COLO668 (cell line): ENCODE data around the gene ST14.
"Not testable (repeated sequence)": the region's sequence is repeated elsewhere in the genome, so short reads cannot be mapped to it uniquely, and the experiment has no call there.

Experiments used
- DNase-seq: peaks from one replicate; lab custom pipeline; 2025; ENCODE audit not compliant: unreplicated experiment; lab: John Stamatoyannopoulos, UW

The ST14 gene

DNA sequence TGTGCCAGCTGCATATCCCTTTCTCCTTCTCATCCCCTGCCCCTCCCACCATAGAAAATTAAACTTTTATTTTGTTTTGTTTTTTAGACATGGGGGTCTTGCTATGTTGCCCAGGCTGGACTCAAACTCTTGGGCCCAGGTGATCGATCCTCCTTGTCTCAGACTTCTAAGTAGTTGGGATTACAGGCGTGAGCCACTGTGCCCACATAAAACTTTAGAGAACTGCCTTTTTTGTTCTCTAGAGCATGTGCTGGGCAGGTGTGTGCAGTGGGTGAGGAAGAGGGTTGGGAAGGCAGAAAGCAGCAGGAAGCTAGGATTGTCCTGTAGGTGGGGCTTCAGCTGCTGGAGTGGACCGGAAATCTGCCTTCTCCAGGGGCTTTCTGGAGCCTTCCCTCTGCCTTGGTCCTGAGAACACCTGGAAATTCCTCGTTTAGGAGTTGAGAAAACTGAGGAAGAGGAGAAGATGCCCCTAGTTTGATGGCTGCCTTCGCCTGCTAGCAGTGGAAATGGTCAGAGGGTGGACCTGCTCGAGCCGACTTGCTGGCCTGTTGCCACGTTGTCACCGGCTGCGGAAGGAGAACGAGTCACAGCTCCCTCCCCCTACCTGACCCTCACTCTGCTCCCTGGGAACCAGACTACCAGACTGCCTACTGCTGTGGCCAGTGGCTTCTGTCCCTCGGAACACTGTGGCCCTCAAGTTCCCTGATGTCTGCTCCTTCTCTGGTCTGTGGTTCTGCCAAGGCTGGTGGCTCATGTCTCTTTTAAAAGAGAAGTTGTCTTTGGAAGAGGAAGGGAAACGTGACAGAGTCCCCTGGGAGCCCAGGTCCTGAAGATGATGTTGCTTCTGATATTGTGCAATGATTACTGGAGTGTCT lies 4.0 kb downstream of the ST14 start:
- DNase-seq: peak; percentile 65

DNA sequence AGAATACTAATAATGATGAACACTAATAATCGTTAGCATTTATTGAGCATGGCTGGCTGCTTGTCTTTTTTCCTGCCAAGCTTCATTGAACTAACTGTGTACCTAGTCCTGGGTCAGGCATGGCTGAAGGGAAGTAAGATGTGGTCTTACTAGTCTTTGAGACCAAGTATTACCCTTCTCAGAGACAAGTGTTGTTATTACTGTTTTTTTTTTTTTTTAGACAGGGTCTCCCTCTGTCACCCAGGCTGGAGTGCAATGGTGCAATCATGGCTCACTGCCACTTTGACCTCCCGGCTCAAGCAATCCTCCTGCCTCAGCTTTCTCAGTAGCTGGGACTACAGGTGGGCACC lies 4.6 kb downstream of the ST14 start:
- DNase-seq: no peak

DNA sequence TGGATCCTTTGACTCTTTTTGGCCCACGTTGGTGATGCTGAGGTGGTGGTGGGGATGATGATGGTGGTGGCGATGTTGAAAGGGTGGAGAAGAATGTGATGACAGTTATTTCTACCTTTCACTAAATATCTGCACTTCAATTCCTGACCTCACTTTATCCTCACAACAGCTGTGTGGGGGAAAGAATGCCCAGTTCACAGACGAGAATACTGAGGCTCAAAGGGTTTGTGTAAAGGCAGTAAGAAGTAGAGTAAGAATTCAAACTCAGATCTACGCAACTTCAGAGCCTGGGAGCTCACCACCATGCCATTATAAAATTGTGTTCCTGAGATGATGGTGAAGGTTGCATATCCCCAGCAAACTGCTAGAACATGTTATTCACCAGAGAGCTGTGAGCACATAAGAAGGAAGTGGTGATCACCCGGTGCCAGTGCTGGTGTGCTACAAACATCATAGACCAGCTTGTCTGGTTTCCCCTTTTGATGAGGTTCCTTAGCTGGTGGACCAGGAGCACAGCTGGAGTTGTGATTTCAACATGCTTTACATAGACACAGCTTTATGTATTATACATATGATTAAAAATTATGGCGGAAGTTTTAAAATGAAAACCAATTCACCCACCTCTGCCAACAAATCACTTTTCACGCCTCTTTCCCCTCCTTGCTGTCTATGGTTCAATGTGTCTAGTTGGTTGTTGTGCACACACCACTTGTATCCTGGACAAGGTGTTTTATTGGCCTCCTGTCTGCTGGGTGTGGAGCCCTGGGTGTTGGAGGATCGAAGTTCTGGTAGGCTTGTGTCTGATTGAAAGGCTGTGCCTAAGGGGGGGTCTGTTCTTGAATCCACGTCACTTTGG lies 6.2 kb downstream of the ST14 start:
- no peak for DNase-seq

DNA sequence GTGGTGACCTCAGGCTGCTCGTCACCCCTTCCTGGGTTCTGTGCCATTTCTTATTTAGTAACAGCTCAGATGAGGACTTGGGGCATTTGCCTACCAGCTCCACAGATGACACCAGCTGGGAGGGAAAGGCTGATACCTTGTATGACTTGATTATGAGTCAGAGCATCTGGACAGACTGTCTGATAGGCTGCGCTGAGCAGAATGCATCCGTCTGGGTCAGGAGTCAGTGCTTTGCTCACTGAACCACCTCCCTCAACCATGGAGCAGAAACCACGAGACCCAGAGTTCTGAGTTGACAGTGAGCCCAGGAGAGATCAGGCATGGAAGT lies 6.8 kb downstream of the ST14 start:
- peak; percentile 56 for DNase-seq

DNA sequence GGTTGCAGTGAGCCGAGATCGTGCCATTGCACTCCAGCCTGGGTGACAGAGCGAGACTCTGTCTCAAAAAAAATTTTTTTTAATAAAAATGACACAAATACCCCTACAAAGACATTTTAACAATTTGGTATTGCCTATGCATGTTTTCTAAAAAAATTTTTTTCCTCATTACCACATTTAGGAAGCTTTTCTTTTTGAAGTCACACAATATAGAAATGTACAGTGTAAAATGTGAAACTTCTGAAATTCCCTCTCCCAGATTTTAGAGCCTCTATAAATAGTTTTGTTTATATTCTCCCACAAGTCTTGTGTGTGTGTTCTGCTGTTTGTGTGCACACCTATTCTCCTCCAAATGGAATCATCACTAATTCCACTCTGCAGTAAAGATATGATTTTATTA lies 7.6 kb downstream of the ST14 start:
- no peak for DNase-seq

DNA sequence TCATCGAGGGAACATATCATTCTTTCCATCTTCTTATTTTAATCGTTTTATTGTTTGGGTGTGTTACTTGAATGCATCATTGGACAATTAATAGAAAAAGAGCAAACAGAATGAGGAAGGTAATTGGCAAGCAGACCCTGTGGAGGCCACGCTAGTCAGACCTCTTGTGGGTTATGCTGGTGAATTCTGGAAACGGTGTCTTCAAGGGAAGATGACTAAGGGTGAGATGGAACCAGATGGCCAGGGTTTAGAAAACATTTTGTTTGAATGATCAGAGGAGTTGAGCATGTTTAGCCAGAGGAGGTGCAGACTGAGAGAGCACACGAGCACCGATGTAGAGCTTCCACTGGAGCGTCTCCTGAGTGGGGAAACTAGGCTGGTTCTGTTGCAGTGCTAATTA lies 8.5 kb downstream of the ST14 start:
- no peak for DNase-seq

DNA sequence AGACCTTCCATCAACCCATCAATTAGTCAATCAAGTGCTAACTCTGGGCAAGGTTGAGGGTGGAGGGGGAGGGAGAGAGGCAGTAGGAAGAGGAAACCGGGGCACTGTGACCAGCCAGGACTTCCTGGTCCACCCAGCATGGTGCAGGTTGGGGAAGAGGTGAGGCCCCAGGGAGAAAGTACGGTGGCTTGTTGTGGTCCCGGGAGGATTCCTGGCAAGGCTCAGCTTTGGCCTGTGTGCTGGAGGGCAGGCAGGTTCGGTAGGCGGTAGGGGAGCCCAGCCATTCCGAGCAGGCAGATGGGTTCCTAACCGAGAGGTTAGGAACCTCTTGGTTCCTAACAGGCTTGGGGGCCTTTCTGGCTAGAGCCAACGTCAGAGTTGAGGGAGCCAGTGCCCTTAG lies 10.8 kb downstream of the ST14 start:
- no peak for DNase-seq

DNA sequence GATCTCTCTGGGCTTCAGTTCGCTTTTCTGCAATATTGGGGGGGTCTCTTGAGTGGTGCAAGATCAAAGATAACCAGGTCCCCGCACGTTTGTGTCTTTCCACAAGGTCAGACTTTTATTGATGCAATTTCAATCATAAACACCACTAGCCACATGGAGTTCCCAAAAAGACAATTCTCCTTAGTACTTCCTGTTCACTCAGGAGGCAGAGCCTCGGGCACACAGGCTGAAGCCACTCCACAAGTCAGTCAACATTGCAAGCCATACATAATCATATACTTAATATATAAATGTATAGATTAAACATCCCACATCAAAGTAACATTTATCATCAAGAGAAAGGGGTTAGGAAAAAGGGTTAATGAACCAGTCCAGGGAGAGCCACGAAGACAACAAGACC lies 12.0 kb downstream of the ST14 start:
- DNase-seq: no peak

DNA sequence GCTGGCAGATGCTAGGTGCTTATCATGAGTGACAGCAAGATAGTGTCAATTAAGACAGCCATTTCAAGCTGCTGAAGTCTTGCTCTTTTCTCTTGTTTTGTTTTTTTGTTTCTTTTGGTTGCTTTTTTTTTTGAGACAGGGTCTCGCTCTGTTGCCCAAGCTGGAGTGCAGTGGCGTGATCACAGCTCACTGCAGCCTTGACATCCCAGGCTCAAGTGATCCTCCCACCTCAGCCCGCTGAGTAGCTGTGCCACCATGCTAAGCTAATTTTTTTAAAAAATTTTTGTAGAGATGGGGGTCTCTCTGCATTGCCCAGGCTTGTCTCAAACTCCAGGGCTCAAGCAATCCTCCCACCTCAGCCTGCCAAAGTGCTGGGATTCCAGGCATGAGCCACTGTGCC lies 12.4 kb downstream of the ST14 start:
- not testable (repeated sequence) for DNase-seq

DNA sequence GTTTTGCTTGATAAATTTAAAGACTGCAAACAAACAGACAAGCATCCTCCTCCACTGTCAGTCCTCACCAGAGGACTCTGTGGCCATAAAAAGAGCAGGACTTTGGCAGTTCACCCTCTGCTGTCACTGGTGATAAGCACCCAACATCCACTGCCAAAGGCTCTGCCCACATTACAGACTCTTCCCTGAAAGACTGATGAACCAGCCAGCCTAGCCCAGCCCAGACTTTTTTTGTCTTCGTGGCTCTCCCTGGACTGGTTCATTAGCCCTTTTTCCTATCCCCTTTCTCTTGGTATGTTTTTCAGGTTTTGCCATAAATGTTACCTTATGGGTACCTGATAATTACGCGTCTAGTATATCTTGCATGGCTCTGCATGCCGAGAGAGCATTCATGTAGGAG lies 15.1 kb downstream of the ST14 start:
- DNase-seq: no peak

DNA sequence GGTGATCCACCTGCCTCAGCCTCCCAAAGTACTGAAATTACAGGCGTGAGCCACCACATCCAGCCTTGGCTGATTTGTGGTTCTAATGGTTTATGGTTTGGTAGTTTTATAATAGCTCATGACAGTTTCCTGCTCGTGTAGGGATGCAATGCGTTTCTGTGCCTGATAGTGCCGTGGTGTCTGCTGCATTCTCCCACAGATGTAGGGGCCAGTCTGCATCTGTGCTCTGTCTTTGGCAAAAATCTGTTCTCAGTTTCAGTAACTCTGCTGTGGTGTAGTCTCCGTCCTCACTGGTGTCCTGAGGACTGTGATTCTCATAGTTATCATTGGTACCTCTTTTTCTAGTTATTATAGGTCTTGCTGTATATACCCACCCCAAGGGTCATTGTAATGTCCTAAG lies 16.3 kb downstream of the ST14 start:
- no peak for DNase-seq

DNA sequence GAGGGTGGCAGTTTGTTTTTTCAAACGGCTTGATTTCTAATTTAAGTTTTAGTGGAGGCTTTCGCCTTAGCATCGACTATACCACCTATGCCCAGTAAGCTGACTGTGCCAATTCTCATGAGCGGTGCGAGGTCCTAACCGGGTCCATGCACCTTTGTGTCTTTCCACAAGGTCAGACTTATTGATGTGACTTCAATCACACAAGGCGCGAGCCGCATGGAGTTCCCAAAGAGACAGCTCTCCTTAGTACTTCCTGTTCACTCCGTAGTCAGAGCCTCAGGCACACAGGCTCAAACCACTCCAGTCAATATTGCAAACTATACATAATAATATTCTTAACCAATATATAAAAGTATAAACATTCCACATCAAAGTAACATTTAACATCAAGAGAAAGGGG lies 18.2 kb downstream of the ST14 start:
- DNase-seq: peak; percentile 42

DNA sequence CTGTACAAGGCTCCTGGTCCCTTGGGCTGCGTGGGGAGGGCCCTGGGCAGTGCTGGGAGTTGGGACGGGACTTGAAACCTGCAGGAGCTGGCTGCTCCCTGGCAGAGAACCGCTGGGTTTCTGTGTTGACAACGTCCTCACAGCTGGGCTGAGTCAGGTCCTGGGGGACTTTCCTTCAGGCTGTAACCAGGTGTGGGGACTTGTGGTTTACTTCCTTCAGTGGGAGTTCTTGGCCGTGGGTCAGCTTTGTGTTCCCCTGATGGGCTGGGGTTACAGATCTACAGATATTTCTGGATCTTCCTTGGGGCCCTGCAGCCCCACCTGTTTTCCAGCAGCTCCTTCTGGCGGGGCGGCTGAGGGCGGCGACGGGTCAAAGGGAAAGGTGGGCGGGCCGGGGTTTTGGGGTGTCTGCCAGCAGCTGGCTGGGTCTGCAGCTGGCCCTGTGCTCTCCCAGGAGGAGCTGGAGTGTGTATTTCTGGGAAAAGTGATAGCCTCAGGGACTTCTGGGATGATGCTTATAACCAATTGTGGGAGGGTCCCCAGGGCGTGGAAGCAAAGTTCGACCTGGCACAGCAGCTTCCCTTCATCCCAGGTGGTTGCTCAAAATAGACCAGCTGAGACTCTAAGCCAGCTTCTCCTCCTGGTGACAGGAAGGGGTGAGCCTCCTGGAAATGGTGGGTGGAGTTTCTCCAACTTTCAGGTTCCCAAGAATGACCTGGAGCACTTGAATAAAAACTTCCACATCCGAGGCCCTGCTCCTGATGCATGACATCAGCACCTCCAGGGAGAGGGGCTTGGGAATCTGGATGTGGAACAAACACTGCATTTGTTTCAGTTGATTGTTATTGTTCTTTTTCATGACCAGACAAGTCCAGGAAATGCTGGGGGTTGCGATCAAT lies 19.1 kb downstream of the ST14 start:
- peak; percentile 60 for DNase-seq

DNA sequence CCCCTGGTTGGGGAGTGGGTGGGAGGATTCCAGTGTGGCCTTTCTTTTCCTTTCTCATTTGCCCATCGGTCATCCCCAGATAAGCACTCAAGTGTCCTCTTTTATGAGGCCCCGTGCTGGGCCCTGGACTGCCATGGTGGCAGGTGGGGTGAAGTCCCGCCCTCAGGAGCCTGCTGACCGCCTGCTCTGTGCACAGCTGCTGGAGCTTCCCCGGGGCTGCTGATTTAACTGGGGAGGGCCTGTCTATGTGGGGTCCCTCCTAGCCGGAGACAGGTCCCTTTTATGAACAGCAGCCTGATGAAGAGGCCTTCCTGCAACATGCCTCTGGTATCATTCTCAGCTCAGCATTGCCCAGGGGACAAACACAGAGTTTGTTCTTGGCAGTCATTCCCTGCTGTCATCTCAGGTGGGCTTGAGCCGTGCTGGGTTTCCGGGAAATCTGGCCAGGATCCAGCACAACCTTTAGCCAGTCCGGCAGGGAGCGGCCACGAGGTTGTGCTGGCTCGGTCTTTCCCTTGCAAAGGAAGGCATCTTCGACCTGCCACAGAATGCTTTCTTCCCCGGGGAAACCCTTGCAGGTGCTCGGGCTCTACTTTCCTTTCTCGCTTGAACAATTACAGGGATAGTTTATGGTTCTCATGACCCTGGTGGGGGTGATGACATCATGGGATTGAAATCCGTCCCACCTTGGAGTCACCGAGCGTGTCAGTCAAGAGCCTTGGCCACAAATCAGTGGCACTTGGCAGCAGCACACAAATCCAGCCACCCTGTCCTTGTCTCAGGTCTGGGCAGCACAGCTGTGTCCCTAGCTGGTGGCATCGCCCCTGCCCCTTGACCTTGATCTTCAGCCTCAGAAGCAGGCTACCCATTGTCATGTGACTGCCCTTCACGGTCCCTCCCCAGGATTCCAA lies 20.1 kb downstream of the ST14 start:
- DNase-seq: peak; percentile 86

DNA sequence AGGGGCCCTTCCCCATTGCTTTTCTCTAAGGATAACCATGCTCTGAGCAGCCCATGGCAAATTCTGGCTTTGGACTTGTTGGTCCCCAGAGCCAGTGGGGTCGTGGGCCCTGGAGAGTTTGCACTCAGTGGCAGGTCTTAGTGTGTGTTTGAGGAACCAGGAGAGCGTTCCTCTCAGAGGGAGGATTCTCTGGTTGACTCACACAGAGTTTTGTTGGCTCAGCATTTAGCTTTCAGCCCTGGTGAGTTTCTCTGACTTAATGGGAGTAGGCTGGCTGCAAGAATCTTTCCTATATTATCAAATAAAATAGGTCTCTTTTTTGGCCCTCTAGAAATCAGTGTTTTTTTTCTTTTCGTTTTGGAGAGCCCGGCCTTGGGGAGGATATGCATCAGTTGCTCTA lies 20.9 kb downstream of the ST14 start:
- no peak for DNase-seq

DNA sequence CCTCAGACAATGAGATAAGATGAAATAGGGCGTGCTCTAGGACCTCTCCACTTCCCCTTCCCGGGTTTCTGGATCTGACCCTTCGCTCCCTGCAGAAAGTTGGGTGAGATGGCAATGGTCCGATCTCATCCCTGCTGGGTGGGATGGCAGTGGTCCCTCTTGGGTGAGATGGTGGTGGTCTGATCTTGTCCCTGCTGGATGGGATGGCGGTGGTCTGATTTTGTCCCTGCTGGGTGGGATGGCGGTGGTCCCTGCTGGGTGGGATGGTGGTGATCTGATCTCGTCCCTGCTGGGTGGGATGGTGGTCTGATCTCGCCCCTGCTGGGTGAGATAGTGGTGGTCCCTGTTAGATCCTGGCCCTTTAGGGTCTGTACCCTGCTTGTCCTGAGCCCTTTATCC lies 21.3 kb downstream of the ST14 start:
- DNase-seq: no peak

DNA sequence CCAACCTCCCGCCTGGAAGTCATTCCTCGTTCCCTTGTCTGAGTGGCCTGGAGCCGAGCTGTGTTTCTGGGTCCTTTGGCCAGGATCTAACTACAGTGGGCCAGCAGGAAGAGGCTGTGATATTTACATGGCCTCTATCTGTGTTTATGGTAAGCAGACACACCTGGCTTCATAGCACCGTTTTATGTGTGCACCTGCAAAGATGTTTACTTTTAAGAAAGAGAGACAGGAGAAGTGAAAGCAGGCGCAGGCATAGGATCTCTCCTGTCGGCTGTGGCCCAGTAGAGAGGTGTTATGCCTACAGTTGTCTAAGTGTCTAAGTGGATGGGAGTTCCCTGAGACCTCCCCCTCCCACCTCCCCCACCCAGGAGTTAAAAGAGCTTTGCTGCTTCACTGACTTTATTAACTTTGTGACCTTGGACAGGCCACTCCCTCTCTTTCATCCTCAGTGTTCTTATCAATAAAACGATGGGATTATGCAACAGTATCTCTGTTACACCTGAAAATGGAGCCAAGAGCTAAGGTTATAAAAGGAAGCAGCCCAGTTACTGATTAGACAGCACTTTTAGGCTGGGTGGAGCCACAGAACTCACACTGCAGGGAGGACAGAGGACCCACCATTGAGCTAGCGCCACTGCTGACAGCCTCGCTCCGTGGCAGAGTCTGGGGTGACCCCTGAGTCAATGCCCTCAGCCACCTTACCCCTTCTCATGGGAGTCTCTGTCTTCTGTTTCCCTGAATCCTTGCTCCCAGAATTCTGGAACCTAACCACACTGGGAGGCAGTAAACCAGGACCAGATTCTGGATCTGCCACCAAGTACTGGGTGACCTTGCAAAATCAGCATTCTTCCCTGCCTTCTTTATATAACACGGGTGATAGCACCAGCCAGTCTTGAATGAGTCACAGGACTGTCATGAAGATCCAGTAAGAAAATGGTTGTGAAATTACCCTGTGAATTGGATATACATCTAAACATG lies 22.0 kb downstream of the ST14 start:
- peak; percentile 82 for DNase-seq

DNA sequence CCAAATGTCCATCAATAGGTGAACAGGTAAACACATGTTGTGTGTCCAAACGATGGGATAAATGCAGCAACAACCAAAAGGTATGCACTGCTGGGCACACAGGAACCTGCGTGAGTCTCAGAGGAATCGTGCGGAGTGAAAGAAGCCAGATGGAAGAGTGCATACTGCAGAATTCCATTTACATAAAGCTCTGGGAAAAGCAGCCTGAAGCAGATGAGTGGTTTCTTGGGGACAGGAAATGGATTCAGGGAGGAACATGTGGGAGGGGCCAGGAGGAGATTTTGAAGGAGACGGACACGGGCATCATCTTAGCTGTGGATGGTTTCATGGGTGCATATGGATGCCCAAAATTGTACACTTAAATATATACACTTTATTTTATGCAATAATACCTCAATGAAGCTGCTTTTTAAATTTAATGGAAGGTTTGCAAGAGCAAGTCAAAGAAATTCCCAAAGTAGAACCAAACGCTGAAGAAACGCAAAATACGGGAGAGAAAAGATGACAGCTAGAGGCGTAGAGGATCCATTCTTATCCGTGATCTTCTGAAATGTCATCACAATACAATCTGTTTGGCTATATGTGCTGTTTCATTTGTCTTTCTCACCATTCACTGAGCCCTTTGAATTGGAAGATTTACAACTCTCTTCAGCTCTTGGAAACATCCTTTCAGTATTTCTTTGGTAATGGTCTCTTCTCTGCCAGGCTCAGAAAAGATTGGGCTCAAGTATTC lies 24.5 kb downstream of the ST14 start:
- DNase-seq: no peak

DNA sequence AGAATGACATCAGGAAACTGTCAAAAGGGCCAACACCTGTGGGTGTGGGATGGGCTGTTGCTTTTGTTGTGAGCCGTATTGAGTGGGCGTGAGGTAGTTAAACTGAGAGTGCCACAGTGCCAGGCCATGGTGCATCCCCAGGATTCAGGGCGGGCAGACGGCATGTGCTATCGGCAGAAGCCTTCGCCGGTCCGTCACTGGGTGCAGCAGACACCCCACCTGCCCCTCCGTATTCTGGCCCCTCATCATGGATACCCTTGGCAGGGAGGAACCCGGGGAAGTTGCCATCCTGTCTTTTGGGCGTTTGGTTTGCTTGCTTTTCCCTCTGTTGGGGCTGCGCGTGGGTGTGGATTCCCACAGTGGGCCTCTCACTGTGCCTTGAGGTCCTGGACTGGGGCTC lies 27.5 kb downstream of the ST14 start:
- DNase-seq: no peak
